Type B pancreatic cell (in vitro differentiated cells): ENCODE measurements around the gene ATP2C1. TPM values are rescaled to one million over a fixed set of nuclear protein-coding genes. Genes with fewer than 3 reads are reported as not detected.
"Not testable (repeated sequence)": the region's sequence is repeated elsewhere in the genome, so short reads cannot be mapped to it uniquely, and the experiment has no call there.

Experiments used
- DNase-seq: peaks from one replicate; pipeline ENCODE4 v3.0.0; 2021; ENCODE audit warnings: mixed read lengths; ENCODE audit not compliant: unreplicated experiment; ENCODE audit errors: extremely low spot score
- H3K27ac Mint-ChIP-seq: 2 replicates; pipeline ENCODE4 v1.8.0; 2021; ENCODE audit warnings: mild to moderate bottlenecking, mixed read lengths
- H3K27me3 Mint-ChIP-seq: 2 replicates; pipeline ENCODE4 v1.8.0; 2021; ENCODE audit warnings: mixed read lengths
- H3K36me3 Mint-ChIP-seq: 2 replicates; pipeline ENCODE4 v1.8.0; 2021; ENCODE audit warnings: mixed read lengths
- H3K4me1 Mint-ChIP-seq: one replicate; pipeline ENCODE4 v1.8.0; 2021; ENCODE audit warnings: mixed read lengths; ENCODE audit not compliant: unreplicated experiment
- H3K4me3 Mint-ChIP-seq: 2 replicates; pipeline ENCODE4 v1.8.0; 2021; ENCODE audit warnings: mild to moderate bottlenecking, mixed read lengths
- H3K9me3 Mint-ChIP-seq: 2 replicates; pipeline ENCODE4 v1.8.0; 2021; ENCODE audit warnings: mixed read lengths
- total RNA-seq: library from RNA; stranded (reverse); gene quantifications from 2 replicates; pipeline ENCODE4 v1.2.1, GENCODE V29; 2021; ENCODE audit warnings: low replicate concordance
- TF ChIP-seq, protein P1 (sequence below): fragments of 200-600 bp; sonication (generic); conservative IDR thresholded peaks from 2 replicates; pipeline ENCODE4 v1.5.0; 2021; ENCODE audit warnings: antibody characterized with exemption, mild to moderate bottlenecking

Gene ATP2C1
- total RNA-seq, 1 donor from 2014 or later = 81.0 TPM

DNA sequence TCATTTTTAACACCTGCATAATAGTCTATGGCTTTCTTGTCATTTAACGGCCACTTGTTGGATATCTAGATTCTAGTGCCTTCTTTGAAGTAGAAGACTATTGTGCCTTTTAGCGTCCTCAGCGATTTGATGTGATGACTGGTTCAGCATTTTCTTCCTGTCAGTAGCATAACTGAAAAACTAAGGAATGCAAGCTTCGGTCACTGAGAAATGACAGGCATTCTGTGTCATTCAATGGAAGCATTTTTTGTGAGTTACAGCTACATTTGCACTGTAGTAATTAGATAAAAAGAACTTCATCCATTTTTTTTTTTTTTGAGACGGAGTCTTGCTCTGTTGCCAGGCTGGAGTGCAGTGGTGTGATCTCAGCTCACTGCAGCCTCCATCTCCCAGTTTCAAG, 143.1 kb downstream of the ATP2C1 start:
- H3K27me3 Mint-ChIP-seq = no peaks in the 10 kb centered on the region
- H3K9me3 Mint-ChIP-seq = no peaks in the 10 kb centered on the region
- peaks cover 8% of the 10 kb centered on the region for H3K36me3 Mint-ChIP-seq
- no peak overlapping the region for H3K4me3 Mint-ChIP-seq
- no peak for DNase-seq
- TF ChIP-seq, protein P1, sequence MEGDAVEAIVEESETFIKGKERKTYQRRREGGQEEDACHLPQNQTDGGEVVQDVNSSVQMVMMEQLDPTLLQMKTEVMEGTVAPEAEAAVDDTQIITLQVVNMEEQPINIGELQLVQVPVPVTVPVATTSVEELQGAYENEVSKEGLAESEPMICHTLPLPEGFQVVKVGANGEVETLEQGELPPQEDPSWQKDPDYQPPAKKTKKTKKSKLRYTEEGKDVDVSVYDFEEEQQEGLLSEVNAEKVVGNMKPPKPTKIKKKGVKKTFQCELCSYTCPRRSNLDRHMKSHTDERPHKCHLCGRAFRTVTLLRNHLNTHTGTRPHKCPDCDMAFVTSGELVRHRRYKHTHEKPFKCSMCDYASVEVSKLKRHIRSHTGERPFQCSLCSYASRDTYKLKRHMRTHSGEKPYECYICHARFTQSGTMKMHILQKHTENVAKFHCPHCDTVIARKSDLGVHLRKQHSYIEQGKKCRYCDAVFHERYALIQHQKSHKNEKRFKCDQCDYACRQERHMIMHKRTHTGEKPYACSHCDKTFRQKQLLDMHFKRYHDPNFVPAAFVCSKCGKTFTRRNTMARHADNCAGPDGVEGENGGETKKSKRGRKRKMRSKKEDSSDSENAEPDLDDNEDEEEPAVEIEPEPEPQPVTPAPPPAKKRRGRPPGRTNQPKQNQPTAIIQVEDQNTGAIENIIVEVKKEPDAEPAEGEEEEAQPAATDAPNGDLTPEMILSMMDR = no peak
- H3K27ac Mint-ChIP-seq = no peak overlapping the region
- peaks cover 3% of the 10 kb centered on the region for H3K4me1 Mint-ChIP-seq

DNA sequence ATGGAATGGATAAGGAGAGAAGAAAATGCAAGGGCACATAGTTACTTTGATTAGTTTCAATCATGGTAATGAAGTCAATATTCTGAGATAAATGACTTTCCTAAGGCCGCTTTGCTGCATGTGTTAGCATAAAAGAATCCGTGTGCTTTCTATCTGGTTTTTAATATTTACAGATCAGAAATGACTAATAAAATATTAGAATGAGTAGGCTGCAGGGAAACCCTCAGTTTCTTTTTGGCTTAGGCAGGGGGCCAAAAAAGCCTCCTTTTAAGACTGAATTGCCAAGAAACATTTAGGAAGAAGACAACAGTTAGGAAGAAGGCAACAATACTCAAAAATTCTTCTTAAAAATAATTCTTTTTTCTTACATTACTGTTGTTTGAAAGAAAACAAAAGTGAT, 144.4 kb downstream of the ATP2C1 start:
- Mint-ChIP-seq H3K4me1 (peaks cover 3% of the 10 kb centered on the region), H3K9me3 (peaks cover 3% of the 10 kb centered on the region), H3K27ac (no peak overlapping the region), H3K4me3 (no peak overlapping the region), H3K27me3 (no peaks in the 10 kb centered on the region), H3K36me3 (peaks cover 10% of the 10 kb centered on the region)
- DNase-seq = no peak
- TF ChIP-seq, protein P1 = no peak

DNA sequence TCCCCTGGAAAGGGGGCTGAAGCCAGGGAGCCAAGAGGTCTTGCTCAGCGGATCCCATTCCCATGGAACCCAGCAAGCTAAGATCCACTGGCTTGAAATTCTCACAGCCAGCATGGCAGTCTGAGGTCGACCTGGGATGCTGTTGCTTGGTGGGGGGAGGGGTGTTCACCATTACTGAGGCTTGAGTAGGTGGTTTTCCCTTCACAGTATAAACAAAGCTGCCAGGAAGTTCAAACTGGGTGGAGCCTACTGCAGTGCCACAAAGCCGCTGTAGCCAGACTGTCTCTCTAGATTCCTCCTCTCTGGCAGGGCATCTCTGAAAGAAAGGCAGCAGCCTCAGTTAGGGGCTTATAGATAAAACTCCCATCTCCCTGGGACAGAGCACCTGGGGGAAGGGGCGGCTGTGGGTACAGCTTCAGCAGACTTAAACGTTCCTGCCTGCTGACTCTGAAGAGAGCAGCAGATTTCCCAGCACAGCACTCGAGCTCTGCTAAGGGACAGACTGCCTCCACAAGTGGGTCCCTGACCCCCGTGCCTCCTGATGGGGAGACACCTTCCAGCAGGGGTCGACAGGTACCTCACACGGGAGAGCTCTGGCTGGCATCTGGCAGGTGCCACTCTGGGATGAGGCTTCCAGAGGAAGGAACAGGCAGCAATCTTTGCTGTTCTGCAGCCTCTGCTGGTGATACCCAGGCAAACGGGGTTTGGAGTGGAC, 148.5 kb downstream of the ATP2C1 start:
- DNase-seq, H3K4me1 Mint-ChIP-seq, H3K4me3 Mint-ChIP-seq, H3K27me3 Mint-ChIP-seq, H3K27ac Mint-ChIP-seq: not testable (repeated sequence)
- H3K36me3 Mint-ChIP-seq = peaks cover 12% of the 10 kb centered on the region
- peaks cover 16% of the 10 kb centered on the region for H3K9me3 Mint-ChIP-seq

DNA sequence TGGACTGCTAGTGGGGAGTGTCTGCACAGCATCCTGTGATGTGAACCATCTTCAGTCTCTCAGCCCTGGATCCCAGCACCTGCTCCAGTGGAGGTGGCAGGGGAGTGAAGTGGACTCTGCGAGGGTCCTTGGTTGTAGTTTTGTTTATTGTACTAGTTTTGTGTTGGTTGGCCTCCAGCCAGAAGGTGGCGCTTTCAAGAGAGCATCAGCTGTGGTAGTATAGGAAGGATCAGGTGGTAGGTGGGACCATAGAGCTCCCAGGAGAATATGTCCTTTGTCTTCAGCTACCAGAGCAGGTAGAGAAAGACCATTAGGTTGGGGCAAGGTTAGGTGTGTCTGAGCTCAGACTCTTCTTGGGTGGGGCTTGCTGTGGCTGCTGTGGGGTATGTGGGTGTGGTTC, 153.7 kb downstream of the ATP2C1 start:
- Mint-ChIP-seq H3K4me1 (no peaks in the 10 kb centered on the region), H3K27me3 (no peaks in the 10 kb centered on the region), H3K36me3 (peaks cover 7% of the 10 kb centered on the region), H3K9me3 (peaks cover 19% of the 10 kb centered on the region), H3K4me3 (no peak overlapping the region), H3K27ac (no peak overlapping the region)
- TF ChIP-seq, protein P1 = peak; percentile 18
- no peak for DNase-seq

DNA sequence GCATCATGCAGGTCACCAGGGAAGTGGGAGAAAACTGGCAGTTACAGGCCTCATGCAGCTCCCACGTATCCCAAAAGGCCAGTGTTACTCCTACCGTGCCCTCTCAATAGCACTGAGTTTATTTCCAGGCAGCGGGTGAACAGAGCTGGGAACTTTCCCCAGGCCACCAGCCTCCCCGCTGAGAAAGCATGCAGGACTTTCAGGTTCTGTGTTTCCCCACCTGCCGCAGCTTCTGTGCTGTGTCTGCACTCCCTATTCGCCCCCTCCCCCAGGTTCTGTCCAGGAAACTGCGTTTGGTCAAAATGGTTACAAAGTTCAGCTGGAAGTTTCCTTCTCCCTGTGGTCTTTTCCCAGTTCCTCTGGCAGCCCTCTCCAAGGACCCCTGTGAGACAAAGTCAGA, 154.1 kb downstream of the ATP2C1 start:
- no peaks in the 10 kb centered on the region for H3K27me3 Mint-ChIP-seq
- DNase-seq = no peak
- H3K27ac Mint-ChIP-seq = no peak overlapping the region
- peaks cover 7% of the 10 kb centered on the region for H3K36me3 Mint-ChIP-seq
- H3K9me3 Mint-ChIP-seq = peaks cover 19% of the 10 kb centered on the region
- TF ChIP-seq, protein P1 = no peak
- no peaks in the 10 kb centered on the region for H3K4me1 Mint-ChIP-seq
- no peak overlapping the region for H3K4me3 Mint-ChIP-seq

DNA sequence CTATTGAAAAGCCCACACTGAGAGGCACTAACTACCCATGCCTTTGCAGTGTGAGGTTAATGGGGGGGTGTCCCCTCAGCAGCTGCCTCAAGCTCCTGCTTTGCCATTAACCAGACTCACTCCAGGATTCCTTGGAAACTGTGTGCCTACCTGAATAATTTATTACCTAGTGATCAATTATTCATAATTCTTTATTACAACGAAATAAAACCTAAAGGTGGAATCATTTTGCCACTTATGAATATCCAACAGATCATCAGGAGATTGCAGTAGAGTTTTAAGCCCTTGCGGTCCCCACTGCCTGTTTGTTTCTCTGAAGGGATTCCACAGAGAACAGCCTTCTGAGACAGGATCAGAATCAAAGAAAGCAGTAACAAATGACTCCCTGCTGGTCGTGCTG, 156.1 kb downstream of the ATP2C1 start:
- H3K36me3 Mint-ChIP-seq = peaks cover 3% of the 10 kb centered on the region
- no peak overlapping the region for H3K4me3 Mint-ChIP-seq
- peaks cover 12% of the 10 kb centered on the region for H3K9me3 Mint-ChIP-seq
- DNase-seq = no peak
- H3K27ac Mint-ChIP-seq = no peak overlapping the region
- no peaks in the 10 kb centered on the region for H3K4me1 Mint-ChIP-seq
- TF ChIP-seq, protein P1 = no peak
- H3K27me3 Mint-ChIP-seq = no peaks in the 10 kb centered on the region
